Dedifferentiated amniotic fluid mesenchymal stem cell (primary cell): ENCODE measurements around the gene FABP1.

Source experiments
- DNase-seq: peaks from one replicate; pipeline ENCODE4 v3.0.0-alpha.2; 2016; ENCODE audit errors: extremely low spot score

The FABP1 gene

DNA sequence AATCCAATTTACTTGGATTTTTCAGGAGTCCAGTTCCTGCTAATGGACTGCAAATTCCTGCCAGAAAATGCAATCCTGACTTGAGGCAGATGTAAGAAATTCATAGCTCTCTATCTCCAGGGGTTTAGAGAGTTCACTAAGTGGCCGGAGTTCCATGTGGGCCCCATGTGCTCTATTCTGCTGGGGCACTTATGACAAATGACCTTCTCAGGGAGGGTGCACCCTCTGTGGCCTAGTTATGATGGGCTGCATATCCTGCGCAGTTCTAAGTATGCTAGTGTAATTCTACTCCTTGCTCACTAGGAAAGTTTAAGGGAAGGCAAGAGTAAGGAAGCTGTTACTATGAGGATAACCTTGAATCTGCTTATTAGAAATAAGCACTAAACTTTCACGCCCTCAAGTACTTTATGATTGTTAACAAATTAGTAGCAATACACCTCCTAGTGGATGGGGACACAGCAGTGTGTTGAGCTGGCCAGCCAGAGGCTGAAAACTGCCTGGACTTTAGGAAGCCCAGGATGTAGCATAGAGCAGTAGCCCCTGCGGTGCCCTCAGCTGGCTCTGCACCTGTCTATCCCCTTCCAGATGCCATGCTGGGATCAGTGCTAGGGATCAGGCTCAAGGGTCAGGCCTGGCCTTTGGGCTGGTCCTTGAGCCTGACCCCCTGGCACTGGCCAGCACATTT, 45.8 kb downstream of the FABP1 start:
- no peak for DNase-seq

DNA sequence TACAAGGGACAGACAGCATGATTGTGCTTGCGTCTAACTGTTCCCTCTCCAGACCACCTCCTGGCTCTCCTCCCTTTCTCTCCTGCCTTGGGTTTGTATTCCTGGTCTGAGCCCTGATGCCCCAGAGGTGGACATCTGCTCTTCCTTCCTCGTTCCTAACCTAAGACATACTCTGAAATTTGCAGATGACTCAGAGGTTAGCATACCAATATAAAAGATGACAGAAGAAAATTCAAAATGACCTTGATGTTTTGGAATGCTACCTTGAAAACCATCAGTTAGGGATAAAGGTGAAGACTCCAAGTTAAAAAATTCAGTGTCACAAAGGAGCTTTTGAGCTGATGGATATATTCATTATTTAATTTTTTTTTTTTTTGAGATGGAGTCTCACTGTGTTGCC, 47.3 kb downstream of the FABP1 start:
- no peak for DNase-seq

DNA sequence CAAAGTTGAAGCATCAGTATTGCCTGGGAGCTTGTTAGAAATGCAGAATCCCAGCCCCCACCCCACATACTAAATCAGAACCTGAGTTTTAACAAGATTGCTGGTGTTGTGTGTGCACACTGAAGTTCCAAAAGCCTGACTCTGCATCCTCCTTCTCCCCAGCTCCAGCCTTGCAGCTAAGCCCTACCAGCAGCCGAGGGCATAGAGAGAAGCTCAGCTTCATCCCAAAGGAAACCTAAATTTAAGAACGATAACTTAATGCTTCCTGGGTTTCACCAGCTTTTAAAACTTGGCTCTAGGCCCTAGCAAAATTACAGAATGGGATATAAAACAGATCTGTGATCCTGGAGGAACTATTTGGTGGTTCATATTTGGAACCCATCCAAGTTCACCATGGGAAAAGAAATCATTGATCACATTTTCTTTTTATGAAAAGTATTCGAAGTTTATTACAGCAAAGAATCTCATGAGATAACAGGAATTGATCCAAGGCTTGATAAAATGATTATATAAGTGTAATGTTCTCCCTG, 49.2 kb downstream of the FABP1 start:
- DNase-seq, result no peak

DNA sequence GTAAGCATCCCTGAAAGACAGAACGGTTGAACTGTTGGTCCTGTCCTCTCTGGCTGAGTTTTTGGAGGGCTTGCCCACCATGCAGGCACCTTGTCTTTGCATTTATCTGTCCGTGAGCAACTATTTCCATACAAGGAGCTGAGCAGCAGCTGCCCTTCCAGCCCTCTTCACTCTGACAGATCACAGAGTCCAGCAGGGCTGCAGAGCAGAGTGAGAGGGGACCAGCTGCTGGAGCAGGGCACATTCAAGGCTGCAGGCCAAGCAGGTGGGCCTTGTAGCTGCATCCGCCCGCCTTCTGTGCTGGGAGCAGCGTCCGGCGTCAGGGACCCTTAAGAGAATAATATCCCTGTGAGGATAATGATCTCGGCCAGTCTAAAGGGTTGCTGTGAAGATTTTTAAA, 50.8 kb downstream of the FABP1 start:
- DNase-seq, result no peak

DNA sequence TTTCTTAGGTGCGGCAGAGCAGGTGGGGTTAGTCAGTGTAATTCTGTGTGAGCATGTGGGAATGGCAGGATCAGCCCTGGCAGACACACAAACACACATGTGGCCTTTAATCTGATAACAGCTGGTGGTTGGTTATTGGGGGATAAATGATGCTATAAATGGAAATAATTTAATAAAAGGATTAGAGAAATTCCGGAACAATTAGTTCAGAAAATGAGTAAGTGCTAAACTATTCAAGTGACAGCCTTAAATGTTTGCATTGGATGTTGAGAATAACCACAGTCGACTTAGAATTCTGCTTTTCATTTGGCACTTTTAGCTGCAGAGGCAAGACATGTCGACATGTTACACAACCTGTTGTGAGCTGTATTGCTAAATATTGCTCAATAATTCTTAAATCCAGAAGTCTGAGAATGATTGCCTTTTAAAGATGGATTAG, 53.0 kb downstream of the FABP1 start:
- DNase-seq, result peak; percentile 60

DNA sequence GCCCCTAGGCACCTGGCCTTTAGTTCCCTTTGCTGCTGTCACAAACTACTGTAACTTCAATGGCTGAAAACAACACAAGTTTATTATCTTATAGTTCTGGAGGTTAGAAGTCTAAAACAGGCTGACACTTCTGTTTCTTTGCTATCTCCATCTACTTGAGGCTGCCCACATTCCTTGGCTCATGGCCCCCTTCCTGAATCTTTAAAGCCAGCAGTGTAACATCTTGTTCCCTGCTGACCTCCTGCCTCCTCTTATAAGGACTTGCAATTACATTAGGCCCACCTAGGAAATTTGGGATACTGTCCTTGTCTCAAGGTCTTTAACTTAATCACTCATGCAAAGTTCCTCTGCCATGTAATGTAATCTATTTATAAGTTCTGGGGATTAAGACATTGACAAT, 53.7 kb downstream of the FABP1 start:
- no peak for DNase-seq
